H54 (cell line): Measurements from ENCODE around the gene ASAH2.

Experiments
- DNase-seq: peaks from one replicate; pipeline ENCODE4 v3.0.0; 2011; ENCODE audit warnings: low spot score, mixed read lengths; ENCODE audit not compliant: insufficient read length
- FAIRE-seq: peaks from 3 replicates; lab custom pipeline; 2011; peaks lifted over from hg19 to GRCh38; lab: Jason Lieb, UNC
- POLR2A ChIP-seq: IDR thresholded peaks from 2 replicates; pipeline ENCODE4 v1.6.1; 2011; ENCODE audit warnings: low read depth, mild to moderate bottlenecking, low read length

The ASAH2 gene

GRCh38 chr10:50251394-50251793 is at the start of gene ASAH2:
TSS of gene ASAH2 (minus strand) at chr10:50251516. CDS start at chr10:50248610, 2,906 bp downstream.
- FAIRE-seq: no peak
- no peak for TF ChIP-seq POLR2A
- no peak for DNase-seq

DNA sequence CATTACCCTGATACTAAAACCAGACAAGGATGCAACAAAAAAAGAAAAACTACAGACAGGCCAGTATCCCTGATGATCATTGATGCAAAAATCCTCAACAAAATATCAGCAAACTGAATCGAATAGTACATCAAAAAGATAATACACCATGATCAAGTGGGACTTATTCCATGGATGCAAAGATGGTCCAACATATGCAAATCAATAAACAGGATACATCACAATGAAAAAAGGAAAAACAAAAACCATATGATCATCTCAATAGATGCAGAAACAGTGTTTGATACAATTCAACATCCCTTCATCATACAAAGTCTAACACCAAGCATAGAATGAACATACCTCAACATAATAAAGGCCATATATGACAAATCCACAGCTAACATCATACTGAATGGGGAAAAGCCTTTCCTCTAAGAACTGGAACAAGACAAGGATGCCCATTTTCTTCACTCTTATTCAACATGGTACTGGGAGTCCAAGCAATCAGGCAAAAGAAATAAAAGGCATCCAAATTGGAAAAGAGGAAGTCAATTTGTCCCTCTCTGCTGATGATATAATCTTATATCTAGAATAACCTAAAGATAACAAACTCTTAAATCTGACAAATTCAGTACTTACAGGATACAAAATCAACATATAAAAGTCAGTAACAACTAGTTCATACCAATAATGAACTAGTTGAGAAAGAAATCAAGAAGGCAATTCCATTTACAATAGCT is 48.8 kb upstream of the ASAH2 start:
- FAIRE-seq: no peak
- TF ChIP-seq POLR2A: no peak
- DNase-seq: no peak

GRCh38 chr10:50295367-50295766 is 44.1 kb upstream of the ASAH2 start:
- no peak for TF ChIP-seq POLR2A
- no peak for FAIRE-seq
- no peak for DNase-seq

DNA sequence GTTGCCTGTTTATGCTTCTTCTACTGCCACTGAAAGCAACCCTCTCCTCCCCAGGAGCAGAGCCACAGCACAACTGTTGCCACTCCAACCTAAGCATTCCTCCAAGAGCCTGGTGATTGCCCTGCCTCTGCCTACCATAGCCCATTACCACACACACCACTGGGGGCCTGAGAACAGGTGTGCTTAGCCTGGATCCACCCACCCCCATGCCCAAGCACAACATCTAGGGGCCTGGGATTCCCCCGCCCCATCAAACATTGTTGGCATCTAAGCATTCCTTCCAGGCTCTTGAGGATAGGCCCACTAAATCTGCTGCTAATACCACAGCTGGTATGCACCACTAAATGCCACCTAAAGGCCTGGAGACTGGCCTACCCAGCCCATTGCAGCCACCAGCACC is 43.3 kb upstream of the ASAH2 start:
- FAIRE-seq (no peak), DNase-seq (no peak)
- no peak for TF ChIP-seq POLR2A

- FAIRE-seq: no peak
- DNase-seq: no peak
- no peak for TF ChIP-seq POLR2A
These were observed 42.4 kb upstream of the ASAH2 start for GRCh38 chr10:50293513-50294313.

DNA sequence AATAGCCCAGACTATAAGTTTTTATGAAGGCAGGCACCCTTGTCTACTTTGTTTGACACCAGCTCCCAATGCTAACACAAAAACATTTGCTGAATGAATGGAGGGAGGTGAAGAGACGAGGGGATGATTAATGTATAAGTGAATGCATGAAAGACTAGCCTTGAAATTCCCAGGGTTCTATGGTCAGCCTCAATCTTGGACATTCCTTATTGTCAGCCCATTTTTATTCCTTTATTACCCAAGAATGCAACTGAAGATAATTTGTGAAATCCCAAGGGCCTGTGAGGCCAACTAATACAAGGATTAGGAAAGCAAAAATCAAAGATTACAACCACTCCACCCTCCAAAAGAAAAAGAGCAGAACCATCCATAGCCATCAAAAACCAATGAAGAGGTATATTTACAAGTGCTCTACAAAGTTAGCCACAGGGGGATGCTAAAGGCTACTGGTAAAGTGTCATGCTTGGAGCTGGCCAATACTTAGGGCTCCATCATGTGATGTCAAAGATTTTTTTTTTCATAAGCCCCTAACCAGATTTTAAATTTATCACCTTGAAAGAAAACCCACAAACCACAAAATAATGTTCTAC is 40.0 kb upstream of the ASAH2 start:
- FAIRE-seq (peak; percentile 23), DNase-seq (no peak)
- TF ChIP-seq POLR2A: no peak

DNA sequence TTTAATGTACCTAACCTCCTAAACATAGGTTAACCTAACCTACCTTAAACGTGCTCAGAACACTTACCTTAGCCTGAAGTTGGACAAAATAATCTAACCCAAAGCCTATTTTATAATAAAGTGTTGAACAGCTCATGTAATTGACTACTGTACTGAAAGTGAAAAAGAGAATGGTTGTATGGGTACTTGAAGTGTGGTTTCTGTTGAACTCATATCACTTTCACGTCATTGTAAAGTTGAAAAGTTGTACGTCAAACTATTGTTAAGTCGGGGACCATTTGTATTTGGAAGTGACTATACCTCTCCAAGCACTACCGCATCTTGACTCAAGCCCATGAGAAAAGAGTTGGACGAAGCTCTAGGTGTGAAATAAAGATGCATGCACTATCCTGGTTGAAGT is 37.9 kb upstream of the ASAH2 start:
- TF ChIP-seq POLR2A: no peak
- FAIRE-seq (no peak), DNase-seq (no peak)

- DNase-seq: no peak
- no peak for TF ChIP-seq POLR2A
- no peak for FAIRE-seq
These were observed 35.9 kb upstream of the ASAH2 start for GRCh38 chr10:50286996-50287803.

DNA sequence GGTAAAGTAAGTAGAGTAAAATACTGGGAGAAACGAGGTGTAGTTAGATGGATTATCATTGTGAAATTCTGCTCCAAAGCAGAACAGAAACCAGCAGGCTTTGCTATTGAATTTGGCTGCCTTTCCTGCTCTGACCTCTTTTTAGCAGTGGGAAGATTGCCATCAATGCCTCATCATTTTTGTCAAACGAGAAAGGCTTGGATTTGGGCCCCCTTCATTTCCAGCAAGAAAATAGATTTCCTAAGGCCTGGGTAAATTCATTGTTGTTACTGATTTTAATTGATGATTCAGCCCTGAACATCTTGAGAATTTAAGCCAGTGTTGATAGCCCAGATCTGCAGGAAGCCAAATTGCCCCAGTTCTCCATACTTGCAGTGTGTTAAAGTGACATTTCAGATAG is 35.2 kb upstream of the ASAH2 start:
- DNase-seq (no peak), FAIRE-seq (no peak)
- no peak for TF ChIP-seq POLR2A

GRCh38 chr10:50281967-50282522 is 30.7 kb upstream of the ASAH2 start:
- DNase-seq: no peak
- no peak for TF ChIP-seq POLR2A
- FAIRE-seq: no peak

DNA sequence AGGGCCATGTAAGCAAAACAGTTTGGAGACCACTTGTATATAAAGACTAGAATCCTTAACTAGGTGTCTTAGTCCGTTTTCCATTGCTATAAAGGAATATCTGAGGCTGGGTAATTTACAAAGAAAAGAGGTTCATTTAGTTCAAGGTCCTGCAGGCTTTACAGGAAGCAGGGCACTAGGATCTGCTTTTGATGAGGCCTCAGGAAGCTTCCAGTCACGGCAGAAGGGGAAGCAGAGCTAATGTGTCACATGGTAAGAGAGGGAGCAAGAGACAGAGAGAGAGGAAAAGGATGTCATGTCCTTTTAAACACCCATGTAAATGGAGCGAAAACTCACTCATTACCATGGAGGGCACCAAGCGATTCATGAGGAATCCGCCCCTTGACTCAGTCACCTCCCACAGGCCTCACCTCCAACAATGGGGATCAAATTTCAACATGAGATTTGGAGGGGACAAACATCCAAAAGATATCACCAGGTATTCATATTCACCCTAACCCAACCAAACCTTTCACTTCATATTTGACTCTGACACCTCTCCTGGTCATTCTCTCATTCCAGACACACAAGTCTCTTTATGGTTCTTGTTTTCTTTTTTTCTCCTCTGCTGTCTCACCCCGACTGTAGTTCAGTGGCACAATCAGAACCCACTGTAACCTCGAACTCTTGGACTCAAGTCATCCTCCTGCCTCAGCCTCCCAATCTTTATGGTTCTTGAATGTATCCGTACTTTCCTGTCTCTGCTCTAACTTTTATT is 30.1 kb upstream of the ASAH2 start:
- DNase-seq (no peak), FAIRE-seq (no peak)
- TF ChIP-seq POLR2A: no peak

- TF ChIP-seq POLR2A: no peak
- DNase-seq: no peak
- no peak for FAIRE-seq
These were observed 28.9 kb upstream of the ASAH2 start for GRCh38 chr10:50280049-50280841.

DNA sequence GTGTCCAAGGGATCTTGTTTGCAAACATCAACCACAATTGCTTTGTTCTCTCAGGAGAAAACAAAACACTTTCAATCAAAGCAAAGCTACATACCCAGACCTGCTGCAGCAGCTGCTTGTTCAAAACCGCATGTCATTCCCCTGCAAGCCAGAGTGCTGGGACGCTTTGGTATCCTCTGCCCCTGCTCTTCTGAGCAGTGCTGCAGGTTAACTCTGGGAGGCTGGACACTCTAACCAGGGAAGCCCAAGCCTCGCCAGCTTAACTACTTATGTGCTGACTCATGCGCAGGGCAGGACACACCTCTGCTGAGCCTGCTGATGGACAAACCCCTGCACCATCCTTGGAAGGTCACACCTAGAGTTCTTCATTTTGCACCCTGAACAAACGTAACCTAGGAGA is 28.2 kb upstream of the ASAH2 start:
- TF ChIP-seq POLR2A: no peak
- FAIRE-seq: no peak
- DNase-seq: peak; percentile 35
